Mucosa of descending colon (tissue), 3 donors: Measurements from ENCODE around the gene SGPP2. TPM values are rescaled to one million over a fixed set of nuclear protein-coding genes. Genes with fewer than 3 reads are reported as not detected.
A peak's percentile ranks its signal among the peaks of the same experiment; 100 is the strongest.

Source experiments
- ATAC-seq: fragments of 200-7000 bp; cut with Tn5 transposase; one replicate; pipeline ENCODE4 v1.9.1; 2020; ENCODE audit warnings: mild to moderate bottlenecking, moderate library complexity
- DNase-seq, 3 donors: peaks; one replicate each; pipeline ENCODE4 v3.0.0-alpha.2; 2020
- H3K36me3 ChIP-seq: fragments of 200-600 bp; one replicate; pipeline ENCODE4 v1.8.0; 2021; ENCODE audit warnings: low read depth, mild to moderate bottlenecking
- H3K4me1 ChIP-seq: fragments of 200-600 bp; one replicate; pipeline ENCODE4 v1.8.0; 2021; ENCODE audit warnings: low read depth, mild to moderate bottlenecking
- H3K4me3 ChIP-seq: fragments of 200-600 bp; one replicate; pipeline ENCODE4 v1.8.0; 2021; ENCODE audit warnings: mild to moderate bottlenecking
- H3K9me3 ChIP-seq: fragments of 200-600 bp; one replicate; pipeline ENCODE4 v1.8.0; 2021; ENCODE audit warnings: mild to moderate bottlenecking
- intact Hi-C, 2 donors: fragments of 100-400 bp; cut with DNase I in 1 of 2; cut with micrococcal nuclease in 1 of 2; formaldehyde crosslinking; loops; one replicate each; pipeline versions ENCODE4 v1.11.0 to v1.11.1; 2022; cut with DNase I, micrococcal nuclease
- total RNA-seq, 3 donors: library from RNA; stranded (reverse); fragmentation: NEBNext Ultra II Directional in 2 of 3; extraction: Animal tissue kit (Norgen Biotek cat#: 25700) in 2 of 3; gene quantifications; one replicate each; pipeline versions ENCODE4 v1.2.1 to v1.2.4, GENCODE V29; 2021 to 2023
- TF ChIP-seq, protein P1 (sequence below): fragments of 200-600 bp; IDR thresholded peaks from one replicate; pipeline ENCODE4 v1.8.0; 2022; ENCODE audit warnings: antibody characterized with exemption, mild to moderate bottlenecking
- donor health status: DM: no; HTN: no; CAD: no; lungs with moderate emphysema.
- donor health status: DM: no; HTN: no; CAD: no.
- donor health status: DM: no; HTN: yes; CAD: no.

The SGPP2 gene
- total RNA-seq, 3 donors from 2014 or later = 31.3 to 101 (median 75.2) TPM

GRCh38 chr2:222504191-222504590, 79.8 kb downstream of the SGPP2 start:
- ATAC-seq (no peak), DNase-seq (no peak)
- no peaks in the 10 kb centered on the region for H3K4me1 ChIP-seq
- no peaks in the 10 kb centered on the region for H3K9me3 ChIP-seq
- no peak overlapping the region for H3K4me3 ChIP-seq
- no peaks in the 10 kb centered on the region for H3K36me3 ChIP-seq
- intact Hi-C loops = no loop called here
- TF ChIP-seq, protein P1, sequence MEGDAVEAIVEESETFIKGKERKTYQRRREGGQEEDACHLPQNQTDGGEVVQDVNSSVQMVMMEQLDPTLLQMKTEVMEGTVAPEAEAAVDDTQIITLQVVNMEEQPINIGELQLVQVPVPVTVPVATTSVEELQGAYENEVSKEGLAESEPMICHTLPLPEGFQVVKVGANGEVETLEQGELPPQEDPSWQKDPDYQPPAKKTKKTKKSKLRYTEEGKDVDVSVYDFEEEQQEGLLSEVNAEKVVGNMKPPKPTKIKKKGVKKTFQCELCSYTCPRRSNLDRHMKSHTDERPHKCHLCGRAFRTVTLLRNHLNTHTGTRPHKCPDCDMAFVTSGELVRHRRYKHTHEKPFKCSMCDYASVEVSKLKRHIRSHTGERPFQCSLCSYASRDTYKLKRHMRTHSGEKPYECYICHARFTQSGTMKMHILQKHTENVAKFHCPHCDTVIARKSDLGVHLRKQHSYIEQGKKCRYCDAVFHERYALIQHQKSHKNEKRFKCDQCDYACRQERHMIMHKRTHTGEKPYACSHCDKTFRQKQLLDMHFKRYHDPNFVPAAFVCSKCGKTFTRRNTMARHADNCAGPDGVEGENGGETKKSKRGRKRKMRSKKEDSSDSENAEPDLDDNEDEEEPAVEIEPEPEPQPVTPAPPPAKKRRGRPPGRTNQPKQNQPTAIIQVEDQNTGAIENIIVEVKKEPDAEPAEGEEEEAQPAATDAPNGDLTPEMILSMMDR = no peak

GRCh38 chr2:222504719-222505118, 80.4 kb downstream of the SGPP2 start:
- peak; percentile 67 for ATAC-seq
- no peaks in the 10 kb centered on the region for H3K36me3 ChIP-seq
- H3K9me3 ChIP-seq = no peaks in the 10 kb centered on the region
- no peak for DNase-seq
- no peaks in the 10 kb centered on the region for H3K4me1 ChIP-seq
- H3K4me3 ChIP-seq = no peak overlapping the region
- TF ChIP-seq, protein P1 = no peak
- intact Hi-C loops = no loop called here

- no peaks in the 10 kb centered on the region for H3K4me1 ChIP-seq
- ATAC-seq = peak; percentile 67
- intact Hi-C loops = no loop called here
Observed at GRCh38 chr2:222506230-222506935, 82.0 kb downstream of the SGPP2 start.

GRCh38 chr2:222514901-222515300, 90.6 kb downstream of the SGPP2 start:
- Histone ChIP-seq H3K4me1 (peaks cover 21% of the 10 kb centered on the region), H3K4me3 (no peak overlapping the region), H3K9me3 (no peaks in the 10 kb centered on the region), H3K36me3 (no peaks in the 10 kb centered on the region)
- ATAC-seq (no peak), DNase-seq (no peak)
- TF ChIP-seq, protein P1 = no peak
- intact Hi-C loops = no loop called here

More at GRCh38 chr2:222506230-222506935, 82.0 kb downstream of the SGPP2 start:
- TF ChIP-seq, protein P1 = no peak
- no peak overlapping the region for H3K4me3 ChIP-seq
- H3K9me3 ChIP-seq = no peaks in the 10 kb centered on the region
- no peaks in the 10 kb centered on the region for H3K36me3 ChIP-seq
- no peak for DNase-seq

GRCh38 chr2:222518570-222519381, 94.4 kb downstream of the SGPP2 start:
- Histone ChIP-seq H3K4me3 (no peak overlapping the region), H3K9me3 (no peaks in the 10 kb centered on the region), H3K36me3 (no peaks in the 10 kb centered on the region), H3K4me1 (peaks cover 21% of the 10 kb centered on the region)
- intact Hi-C loops = no loop called here
- TF ChIP-seq, protein P1 = no peak
- ATAC-seq (peak; percentile 95), DNase-seq (peak in 2 of 3 donors; percentile 67 to 78)
